ENCODE results near the gene CHL1.

- TF ChIP-seq CTCF (conservative IDR thresholded peaks at IDR 0.05) (no peak), ZFX (IDR thresholded peaks at IDR 0.05) (no peak)
Observed at GRCh38 chr3:196311-197148, at the start of gene CHL1.

All from C4-2B (cell line).